ENCODE data around the gene CNPY1.
"Not testable (repeated sequence)": the region's sequence is repeated elsewhere in the genome, so short reads cannot be mapped to it uniquely, and the experiment has no call there.

The CNPY1 gene

GRCh38 chr7:155577509-155577905 lies 31.1 kb upstream of the CNPY1 start:
- no peak for DNase-seq

GRCh38 chr7:155576900-155577508 lies 30.6 kb upstream of the CNPY1 start:
- no peak for DNase-seq

- no peak for DNase-seq
Measured at GRCh38 chr7:155576416-155576815, 30.1 kb upstream of the CNPY1 start.

GRCh38 chr7:155574556-155575290 lies 28.4 kb upstream of the CNPY1 start:
- DNase-seq = no peak

GRCh38 chr7:155571581-155572345 lies 25.4 kb upstream of the CNPY1 start:
- no peak for DNase-seq

GRCh38 chr7:155570991-155571390 lies 24.6 kb upstream of the CNPY1 start:
- no peak for DNase-seq

- DNase-seq = no peak
Measured at GRCh38 chr7:155570171-155570958, 24.0 kb upstream of the CNPY1 start.

GRCh38 chr7:155569681-155570080 lies 23.3 kb upstream of the CNPY1 start:
- DNase-seq = no peak

- no peak for DNase-seq
Measured at GRCh38 chr7:155568842-155569494, 22.6 kb upstream of the CNPY1 start.

- DNase-seq = no peak
Measured at GRCh38 chr7:155568333-155568660, 21.9 kb upstream of the CNPY1 start.

GRCh38 chr7:155567646-155568332 lies 21.4 kb upstream of the CNPY1 start:
- DNase-seq = no peak

GRCh38 chr7:155566011-155566836 lies 19.9 kb upstream of the CNPY1 start:
- no peak for DNase-seq

GRCh38 chr7:155565596-155565995 lies 19.2 kb upstream of the CNPY1 start:
- DNase-seq = no peak

- not testable (repeated sequence) for DNase-seq
Measured at GRCh38 chr7:155562976-155563375, 16.6 kb upstream of the CNPY1 start.

GRCh38 chr7:155562106-155562505 lies 15.7 kb upstream of the CNPY1 start:
- no peak for DNase-seq

GRCh38 chr7:155560982-155561686 lies 14.8 kb upstream of the CNPY1 start:
- DNase-seq = no peak

GRCh38 chr7:155560196-155560885 lies 14.0 kb upstream of the CNPY1 start:
- DNase-seq = no peak

- DNase-seq = no peak
Measured at GRCh38 chr7:155559519-155560108, 13.3 kb upstream of the CNPY1 start.

GRCh38 chr7:155558961-155559360 lies 12.6 kb upstream of the CNPY1 start:
- no peak for DNase-seq
